ENCODE measurements around the gene ABCC5.

Gene ABCC5

DNA sequence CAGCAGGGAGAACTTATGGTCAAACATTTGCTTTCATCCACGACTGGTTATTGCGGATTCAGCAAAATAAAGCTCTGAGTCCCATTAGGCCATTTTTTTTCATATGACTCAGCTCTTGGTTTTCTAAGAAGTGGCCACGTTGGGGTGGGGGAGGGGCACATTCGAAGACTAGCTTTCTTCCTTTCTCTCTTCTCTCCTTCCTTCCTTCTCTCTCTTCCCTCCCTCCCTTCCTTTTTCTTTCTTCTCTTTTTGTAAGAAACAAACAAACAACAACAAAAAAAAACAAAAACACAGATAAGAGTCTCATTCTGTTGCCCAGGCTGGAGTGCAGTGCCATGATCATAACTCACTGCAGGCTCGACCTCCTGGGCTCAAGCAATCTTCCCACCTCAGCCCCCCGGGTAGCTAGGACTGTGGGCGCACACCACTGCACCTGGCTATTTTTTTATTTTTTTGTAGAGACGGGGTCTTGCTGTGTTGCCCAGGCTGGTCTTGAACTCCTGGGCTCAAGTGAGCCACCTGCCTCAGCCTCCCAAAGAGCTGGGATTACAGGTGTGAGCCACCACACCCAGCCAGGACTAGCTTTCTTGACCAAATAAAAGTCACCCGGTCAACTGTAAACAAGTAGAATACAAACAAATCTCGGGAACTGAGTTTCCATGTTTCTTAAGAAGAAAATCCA, 41.6 kb downstream of the ABCC5 start:
- no peak for DNase-seq (ENCODE audit: low spot score)

DNA sequence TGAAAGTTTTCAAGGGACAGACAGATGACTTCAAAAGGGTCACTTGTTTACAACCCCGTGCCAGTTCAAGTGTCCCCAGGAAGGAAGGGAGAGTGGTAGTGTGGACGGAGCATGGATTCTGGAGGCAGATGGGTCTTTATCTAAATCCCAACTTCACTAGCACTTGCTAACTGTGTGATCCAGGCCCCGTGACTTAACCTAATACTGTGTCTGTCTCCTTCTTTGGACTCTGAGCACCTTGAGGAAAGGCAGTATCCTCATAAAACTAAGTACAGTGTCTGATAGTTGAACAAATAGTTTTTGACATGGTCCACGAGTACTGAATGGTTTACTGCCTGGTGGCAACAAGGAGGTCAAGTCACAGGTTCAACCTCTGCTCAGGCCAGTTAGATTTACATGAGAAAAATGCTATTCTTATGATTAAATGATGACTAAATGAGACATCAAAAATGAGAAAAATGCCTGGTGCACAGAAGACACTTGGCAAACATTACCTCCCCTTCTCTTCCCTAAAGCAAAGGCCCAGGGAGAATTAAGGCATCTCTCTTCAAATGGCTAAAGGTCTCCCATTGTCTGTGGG, 48.9 kb downstream of the ABCC5 start:
- DNase-seq (ENCODE audit: low spot score), result no peak

DNA sequence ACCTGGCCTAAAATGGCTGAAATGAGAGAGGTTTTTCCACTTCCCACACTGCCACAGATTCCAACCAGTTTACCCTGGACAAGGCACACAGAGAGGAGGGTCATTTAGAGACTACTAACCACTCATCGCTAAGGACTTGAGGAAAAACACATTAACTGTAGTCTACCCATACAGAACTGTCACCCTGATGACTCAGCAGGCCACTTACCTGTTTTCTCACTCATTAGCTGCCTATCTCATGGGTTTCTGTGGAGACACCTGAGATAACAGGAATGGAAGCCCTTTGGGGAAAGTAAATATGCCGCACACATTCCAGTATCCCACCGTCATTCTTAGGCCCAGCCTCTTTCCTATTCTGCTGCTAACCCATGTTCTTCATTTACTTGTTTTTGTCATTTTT, 50.0 kb downstream of the ABCC5 start:
- DNase-seq (ENCODE audit: low spot score), result no peak

DNA sequence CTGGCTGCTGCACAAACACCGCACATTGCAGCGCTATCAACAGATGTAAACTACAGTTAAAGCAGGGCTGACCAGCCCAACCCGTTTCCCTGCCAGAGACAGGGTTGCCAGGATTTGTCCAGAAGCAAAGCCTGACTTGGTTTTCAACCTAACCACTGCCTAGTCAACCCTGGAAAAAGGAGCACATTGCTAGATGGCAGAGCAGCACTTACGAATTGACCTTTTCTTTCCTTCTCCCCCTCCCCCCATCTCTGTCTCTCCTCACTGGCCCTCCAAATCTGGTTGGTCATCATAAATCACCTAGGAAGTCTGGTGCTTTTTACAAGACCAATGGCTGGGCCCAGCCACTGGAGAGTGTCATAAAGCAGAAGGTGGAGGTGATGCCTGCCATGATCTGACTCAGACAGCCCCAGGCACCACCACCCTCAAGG, 51.3 kb downstream of the ABCC5 start:
- no peak for DNase-seq (ENCODE audit: low spot score)

DNA sequence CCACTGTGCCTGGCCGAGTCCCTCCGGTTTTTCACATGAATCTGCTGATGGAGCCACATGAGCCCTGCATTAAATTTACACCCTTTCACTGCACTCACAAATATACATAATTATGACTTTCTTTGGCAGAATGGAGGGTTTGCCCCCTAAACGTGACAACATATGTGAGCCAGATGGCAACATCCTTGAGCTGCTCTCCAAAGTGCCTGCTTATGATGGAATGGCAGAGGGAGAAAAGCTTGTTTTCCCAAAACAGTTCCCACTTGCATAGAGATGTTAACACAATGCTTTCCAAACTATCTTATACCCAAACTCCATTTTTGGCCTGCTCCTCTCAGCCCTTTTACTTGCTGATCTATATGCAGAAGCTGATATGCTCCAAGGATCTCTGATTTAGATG, 54.9 kb downstream of the ABCC5 start:
- no peak for DNase-seq (ENCODE audit: low spot score)

DNA sequence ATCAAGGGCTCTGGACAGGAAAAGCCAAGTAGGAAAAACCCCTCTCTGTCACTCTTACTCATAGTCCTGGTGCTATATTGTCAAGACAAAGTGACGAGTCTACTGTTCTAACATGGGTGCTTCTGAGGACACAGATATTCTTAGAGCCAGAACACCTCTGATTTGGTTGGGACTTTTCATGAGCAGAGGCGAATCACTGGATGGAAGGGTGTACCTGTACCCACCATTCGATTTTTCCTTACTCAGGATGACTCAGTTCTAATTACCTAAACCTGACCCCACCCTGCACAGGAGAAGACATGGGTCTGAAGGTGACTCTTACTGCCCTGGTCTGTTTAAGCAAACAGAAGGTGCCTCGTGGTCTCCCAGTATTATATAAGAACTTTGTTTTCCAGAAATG, 58.5 kb downstream of the ABCC5 start:
- peak; percentile 21 for DNase-seq (ENCODE audit: low spot score)

DNA sequence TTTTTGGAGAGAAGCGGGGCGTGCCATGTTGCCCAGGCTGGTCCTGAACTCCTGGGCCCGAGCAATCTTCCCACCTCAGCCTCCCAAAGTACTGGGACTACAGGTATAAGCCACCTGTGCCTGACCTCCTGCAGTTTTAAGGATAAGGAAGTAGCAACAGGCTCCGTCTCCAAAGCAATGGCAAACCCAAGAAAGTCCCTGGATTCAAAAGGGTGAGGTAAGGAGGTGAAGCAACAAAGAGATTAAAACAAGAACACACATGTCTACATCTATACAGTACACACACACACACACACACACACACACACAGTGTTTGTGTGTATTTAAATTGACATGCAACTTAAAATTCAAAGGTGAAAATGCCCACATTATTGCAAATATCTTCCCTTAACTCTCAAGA, 58.9 kb downstream of the ABCC5 start:
- no peak for DNase-seq (ENCODE audit: low spot score)

DNA sequence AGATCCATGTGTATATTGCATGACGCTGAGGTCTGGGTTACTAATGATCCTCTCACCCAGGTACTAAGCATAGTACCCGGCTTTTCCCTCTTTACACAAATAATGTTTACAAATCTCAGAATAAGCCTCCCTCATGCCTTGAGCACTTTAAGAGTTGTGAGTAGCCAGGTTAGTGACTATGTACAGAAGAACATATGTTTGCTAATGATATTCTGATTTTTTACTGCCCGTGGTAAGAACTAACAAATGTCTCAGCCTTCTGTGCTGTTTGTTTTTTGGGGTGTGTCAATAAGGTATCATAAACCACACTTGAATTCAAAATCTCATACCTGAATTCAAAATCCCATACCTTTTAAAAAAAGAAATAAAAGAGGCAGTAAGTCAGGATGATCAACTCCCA, 59.5 kb downstream of the ABCC5 start:
- DNase-seq (ENCODE audit: low spot score), result no peak

DNA sequence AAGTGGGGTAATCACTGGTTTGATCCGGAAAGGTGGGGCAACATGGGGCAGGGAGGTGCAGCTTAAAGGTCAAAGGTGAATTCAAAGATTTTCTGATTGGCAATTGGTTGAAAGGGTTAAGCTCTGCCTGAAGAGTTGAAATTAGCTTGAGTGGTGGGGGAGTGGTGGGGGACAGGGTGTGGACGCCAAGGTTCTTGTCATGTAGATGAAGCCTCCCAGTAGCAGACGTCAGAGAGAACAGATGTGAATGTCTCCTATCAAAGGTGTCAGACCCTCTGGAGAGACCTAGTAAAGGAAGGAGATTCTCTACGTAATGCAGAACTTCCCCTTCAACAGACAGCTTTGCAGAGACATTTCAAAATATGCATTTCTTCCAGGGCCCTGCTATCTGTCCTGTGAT, 62.8 kb downstream of the ABCC5 start:
- no peak for DNase-seq (ENCODE audit: low spot score)

DNA sequence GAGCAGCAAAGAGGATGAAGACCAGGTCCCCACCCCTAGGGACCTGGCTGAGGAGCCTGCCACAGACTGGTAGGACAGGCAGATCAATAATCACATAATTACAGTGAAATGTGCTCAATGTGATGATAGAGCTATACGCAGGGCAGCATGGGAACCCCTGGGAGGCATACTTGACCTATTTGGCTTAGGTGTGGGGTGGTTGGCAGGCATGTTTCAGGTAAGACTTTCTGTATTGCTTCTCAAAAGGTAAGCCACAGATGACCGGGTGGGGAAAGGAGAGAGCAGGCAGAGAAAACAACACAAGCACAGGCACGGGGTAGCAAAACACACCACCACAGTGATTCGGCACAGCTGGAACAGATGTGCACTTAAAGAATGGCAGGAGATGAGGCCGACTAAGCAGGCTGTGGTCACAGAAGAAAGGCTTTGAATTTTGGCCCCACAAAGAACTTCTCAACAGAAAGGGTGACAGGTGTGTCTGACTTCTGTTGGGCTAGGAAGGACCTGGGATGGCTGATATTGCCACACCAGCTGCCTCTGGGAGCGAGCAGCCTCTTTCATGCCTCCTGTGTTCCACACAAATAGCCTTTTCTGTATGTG, 64.1 kb downstream of the ABCC5 start:
- DNase-seq (ENCODE audit: low spot score), result no peak

DNA sequence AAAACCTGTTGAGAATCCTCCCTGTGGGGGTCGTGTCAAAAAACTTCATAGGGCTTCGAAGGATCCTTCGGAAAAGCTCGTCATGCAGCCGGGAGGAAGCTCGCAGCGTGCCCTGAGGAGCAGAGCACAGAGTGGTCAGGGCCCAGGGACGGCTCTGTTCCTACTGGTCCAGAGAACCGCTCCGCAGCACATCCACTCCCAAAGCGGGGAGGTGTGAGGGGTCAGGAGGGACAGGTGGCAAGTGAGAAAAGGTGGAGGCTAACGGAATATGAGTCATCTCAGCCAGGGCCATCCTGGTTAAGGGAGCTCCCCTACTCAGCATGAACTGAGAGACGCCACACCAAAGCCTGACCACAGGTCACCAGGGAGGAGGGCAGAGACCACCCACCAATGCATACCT, 66.2 kb downstream of the ABCC5 start:
- no peak for DNase-seq (ENCODE audit: low spot score)

DNA sequence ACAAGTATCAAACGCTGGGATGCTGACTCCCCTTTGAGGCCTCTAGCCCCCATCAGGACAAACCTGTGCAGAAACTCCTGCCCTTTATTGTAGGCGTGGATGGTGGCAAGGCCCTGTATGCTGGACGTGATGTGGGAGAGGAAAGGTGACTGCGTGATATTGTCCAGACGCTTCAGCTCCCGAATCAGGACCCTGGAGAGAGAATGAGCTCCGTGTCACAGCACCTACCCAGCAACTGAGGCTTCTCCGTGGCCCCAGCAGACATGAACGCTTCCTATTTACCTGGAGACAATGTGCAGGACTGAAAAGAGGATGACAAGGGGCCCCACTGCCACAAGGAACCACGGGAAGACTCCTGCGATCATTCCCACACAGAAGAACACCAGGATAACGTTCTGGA, 68.0 kb downstream of the ABCC5 start:
- DNase-seq (ENCODE audit: low spot score), result no peak

DNA sequence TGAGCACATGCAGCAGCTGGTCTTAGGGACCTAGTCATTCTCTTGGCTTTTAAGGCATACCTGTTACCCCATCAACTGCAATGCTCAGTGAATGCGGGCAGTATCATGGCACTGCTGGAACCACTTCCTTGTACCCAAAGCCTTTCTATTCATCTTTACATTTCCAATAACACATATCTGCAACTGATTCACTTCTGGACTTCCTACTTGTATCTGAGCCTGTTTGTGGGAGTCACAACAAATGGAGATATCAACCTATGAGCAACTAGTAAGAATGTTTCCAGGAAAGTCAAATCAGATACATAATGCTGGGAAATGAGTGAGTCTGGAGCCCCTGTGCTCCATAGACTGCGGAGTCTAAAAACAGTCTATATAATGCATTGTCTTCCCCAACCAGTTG, 71.6 kb downstream of the ABCC5 start:
- no peak for DNase-seq (ENCODE audit: low spot score)

DNA sequence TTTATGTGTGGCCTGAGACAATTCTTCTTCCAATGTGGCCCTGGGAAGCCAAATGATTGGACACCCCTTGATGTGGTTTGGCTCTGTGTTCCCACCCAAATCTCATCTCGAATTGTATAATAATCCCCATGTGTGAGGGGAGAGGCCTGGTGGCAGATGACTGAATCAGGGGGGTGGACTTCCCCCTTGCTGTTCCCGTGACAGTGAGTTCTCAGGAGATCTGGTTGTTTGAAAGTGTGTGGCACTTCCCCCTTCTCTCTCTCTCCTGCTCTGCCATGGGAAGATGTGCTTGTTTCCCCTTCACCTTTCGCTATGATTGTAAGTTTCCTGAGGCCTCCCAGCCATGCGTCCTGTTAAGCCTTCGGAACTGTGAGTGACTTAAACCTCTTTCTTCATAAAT, 72.9 kb downstream of the ABCC5 start:
- DNase-seq (ENCODE audit: low spot score), result no peak

DNA sequence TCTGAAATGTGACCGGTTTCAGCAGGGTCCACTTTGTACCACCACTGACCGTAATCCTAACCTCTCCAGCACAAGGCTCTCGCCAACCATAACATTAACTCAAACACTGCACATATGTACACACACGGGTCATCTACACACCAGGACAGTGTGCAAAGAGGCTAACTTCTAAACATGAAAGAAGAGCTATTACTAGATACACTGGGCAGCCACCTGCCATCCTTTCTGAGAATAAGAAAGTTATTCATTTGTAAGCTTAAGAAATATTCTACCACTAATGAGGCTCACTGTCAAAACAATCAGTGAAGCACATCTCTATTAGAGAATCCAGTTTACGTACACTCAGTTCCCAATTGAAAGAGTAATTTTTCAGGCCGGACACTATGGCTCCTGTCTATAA, 73.9 kb downstream of the ABCC5 start:
- DNase-seq (ENCODE audit: low spot score), result no peak

DNA sequence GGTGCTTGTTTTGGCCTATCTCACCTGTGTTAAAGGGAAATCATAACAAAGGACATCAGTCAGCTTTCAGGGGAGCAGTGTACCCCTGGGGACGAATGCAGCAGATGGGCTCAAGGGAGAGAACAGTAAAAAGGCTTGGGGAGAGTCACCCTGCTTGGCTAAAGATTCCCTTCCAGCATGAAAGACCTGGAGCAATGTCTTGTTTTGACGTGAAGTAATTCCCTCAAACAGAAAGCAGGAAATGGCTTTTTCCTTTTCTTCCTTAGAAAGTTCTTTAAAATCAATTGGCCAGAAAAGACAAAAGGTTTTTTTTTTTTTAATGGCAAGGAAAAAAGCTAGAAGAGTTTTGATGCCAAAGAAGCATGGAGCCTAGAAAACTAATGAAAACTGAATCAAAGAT, 76.5 kb downstream of the ABCC5 start:
- DNase-seq (ENCODE audit: low spot score), result no peak

DNA sequence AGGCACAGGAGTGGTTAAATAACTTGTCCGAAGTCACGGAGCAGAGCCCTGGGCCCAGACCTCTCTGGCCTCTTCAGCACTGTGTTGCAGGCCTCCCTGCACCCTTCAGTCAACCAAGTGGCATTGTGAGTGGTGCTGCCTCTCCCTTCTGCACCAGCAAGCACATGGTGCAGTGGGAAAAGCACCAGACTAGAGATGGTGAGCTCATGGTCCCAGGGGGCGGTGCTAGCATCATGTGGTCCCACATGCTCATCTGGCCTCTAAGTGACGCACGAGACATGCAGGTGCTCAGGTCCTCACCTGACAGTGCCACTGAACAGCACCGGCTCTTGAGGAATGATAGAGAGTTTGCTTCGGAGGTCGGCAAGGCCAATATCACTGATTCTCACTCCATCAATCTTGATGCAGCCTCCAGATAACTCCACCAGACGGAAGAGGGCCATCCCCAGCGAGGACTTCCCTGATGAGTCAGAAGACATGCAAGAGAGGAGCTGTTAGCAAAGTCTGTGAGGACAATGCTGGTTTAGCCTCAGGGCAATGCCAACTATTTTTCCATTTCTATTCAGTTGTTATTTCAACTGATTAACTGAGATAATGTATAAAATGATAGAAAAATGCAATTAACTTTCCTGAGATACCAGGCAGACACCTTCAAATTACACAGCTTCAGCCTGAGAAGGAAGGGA, 79.9 kb downstream of the ABCC5 start:
- no peak for DNase-seq (ENCODE audit: low spot score)

DNA sequence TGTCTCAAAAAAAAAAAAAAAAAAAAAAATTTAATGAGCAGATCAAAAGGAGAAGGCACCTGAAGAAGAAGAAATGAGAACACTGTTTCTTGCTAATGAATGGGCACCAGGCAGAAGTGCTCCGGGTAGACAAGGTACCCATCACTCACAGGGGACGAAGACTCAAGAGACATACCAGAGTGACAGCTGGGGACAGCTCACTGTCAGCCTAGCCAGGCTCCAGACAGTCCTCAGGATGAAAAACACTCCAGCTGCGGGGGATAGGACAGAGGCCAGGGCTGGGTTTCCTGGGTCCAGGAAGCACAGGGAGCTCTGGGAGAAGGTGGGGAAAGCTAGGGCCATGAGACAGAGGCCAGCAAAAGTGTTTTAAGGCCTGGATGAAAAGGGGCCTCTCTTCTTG, 84.5 kb downstream of the ABCC5 start:
- DNase-seq (ENCODE audit: low spot score), result no peak

DNA sequence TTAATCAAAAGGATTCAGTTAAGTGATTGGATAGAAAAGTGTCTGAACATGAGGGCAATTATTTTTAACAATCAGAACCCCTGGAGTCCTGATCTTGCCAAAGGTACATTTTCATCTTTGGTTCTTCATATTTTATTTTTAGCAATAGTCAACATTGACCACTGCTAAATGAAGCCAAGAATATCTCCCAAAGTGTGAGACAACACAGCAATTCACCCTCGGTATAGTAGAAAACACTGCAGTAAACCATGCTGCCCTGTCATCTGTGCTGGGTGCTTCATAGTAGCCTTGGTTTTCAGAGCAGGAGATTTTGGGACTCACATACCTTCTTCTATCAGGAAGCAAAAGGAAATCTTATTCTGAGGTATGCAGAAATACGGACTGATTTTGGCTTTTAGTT, 85.8 kb downstream of the ABCC5 start:
- no peak for DNase-seq (ENCODE audit: low spot score)

DNA sequence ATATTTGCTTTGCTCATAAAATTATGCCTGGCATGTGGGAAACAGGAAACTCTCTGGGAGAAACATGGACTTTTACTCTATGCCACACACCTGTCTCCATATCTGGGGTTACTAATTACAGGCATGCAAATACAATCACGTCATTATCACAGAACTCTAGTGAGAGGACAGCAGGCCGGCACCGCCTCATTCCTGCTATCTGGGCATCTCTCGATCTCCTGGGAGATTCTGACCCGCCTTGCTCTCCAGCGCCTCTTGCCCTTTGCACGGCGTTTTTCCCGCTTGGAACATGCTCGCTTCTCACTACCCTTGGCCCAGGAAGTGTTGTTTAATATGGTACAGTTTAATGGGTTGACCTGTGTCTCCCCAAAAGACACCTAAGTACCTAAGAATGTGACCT, 87.6 kb downstream of the ABCC5 start:
- no peak for DNase-seq (ENCODE audit: low spot score)

DNA sequence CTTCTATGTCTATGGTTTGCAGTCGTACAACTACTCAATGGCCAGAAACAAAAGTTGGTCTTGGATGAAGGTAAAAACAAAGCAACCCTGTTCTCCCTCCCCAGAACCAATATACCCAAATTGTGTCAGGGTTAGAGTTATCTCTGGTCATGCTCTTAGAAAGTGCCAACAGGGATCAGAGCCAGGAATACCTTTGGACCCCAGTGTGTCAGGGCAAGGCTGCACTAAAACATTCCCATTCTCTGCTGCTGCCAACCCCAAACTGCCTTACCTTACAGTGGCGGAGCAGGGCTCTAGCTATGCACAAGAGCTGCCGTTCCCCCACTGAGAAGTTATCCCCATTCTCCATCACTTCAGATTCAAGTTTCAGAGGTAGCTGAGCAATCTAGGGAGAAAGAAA, 90.6 kb downstream of the ABCC5 start:
- no peak for DNase-seq (ENCODE audit: low spot score)

DNA sequence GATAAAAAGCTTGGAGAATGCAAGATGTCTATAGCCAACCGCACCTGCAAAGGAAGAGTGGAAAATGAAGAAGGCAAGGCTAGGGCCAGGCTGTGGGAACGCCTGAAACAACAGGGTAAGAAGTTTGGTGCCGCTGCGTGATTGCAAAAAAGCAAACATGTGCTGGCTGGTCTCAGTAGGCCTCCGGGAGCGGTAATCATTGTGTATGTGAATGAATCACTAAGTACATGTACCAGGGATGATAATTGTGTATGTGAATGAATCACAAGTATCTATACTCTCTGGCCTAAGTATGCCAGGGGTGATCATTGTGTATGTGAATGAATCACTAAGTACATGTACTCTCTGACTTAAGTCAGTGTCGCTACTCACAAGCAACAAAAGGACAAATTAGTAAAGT, 92.7 kb downstream of the ABCC5 start:
- no peak for DNase-seq (ENCODE audit: low spot score)

DNA sequence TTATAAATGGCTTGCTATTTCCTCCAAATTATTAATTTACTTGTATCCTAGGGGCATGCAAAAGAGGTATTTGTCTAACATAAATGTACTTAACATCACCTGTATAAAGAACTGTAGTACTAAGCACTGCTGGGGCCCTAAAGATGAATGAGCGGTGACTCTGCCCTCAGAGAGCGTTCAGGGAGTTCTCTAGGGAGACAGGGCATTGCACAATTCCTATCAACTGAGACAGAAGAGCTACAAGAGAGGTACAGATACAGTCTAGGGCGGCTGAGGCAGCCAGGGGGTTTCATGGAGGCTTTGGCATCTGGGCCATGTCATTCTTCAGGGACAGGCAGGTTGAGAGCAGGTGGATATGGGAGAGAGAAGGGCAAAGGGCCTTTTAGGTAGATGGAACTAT, 93.1 kb downstream of the ABCC5 start:
- DNase-seq (ENCODE audit: low spot score), result no peak

Data from putamen (tissue), 1 donor.